ENCODE data around the gene ZNF865.

ZNF865 gene

GRCh38 chr19:55632463-55632834 is 27.0 kb downstream of the ZNF865 start:
- no peak overlapping the region for H3K4me3 ChIP-seq (ENCODE audit: low read length)
- peak; percentile 77 for DNase-seq (ENCODE audit: low read depth)
- peak; percentile 82 for TF ChIP-seq CTCF (conservative IDR thresholded peaks at IDR 0.05; ENCODE audit: low read depth, low read length)

GRCh38 chr19:55633861-55634260 is 28.4 kb downstream of the ZNF865 start:
- DNase-seq (ENCODE audit: low read depth), result no peak
- no peak overlapping the region for H3K4me3 ChIP-seq (ENCODE audit: low read length)
- TF ChIP-seq CTCF (conservative IDR thresholded peaks at IDR 0.05; ENCODE audit: low read depth, low read length), result no peak

- no peak for TF ChIP-seq CTCF (conservative IDR thresholded peaks at IDR 0.05; ENCODE audit: low read depth, low read length)
- DNase-seq (ENCODE audit: low read depth), result no peak
- H3K4me3 ChIP-seq (ENCODE audit: low read length), result peak overlapping the region; percentile 99
These were observed 29.9 kb downstream of the ZNF865 start for GRCh38 chr19:55635334-55635717.

- peak overlapping the region; percentile 99 for H3K4me3 ChIP-seq (ENCODE audit: low read length)
- no peak for DNase-seq (ENCODE audit: low read depth)
- no peak for TF ChIP-seq CTCF (conservative IDR thresholded peaks at IDR 0.05; ENCODE audit: low read depth, low read length)
These were observed 30.5 kb downstream of the ZNF865 start for GRCh38 chr19:55635856-55636440.

GRCh38 chr19:55636723-55637122 is 31.3 kb downstream of the ZNF865 start:
- DNase-seq (ENCODE audit: low read depth), result no peak
- no peak overlapping the region for H3K4me3 ChIP-seq (ENCODE audit: low read length)
- no peak for TF ChIP-seq CTCF (conservative IDR thresholded peaks at IDR 0.05; ENCODE audit: low read depth, low read length)

- DNase-seq (ENCODE audit: low read depth), result no peak
- H3K4me3 ChIP-seq (ENCODE audit: low read length), result no peak overlapping the region
- no peak for TF ChIP-seq CTCF (conservative IDR thresholded peaks at IDR 0.05; ENCODE audit: low read depth, low read length)
These were observed 32.1 kb downstream of the ZNF865 start for GRCh38 chr19:55637534-55637933.

GRCh38 chr19:55638864-55639359 is 33.5 kb downstream of the ZNF865 start:
- DNase-seq (ENCODE audit: low read depth), result no peak
- H3K4me3 ChIP-seq (ENCODE audit: low read length), result no peak overlapping the region
- TF ChIP-seq CTCF (conservative IDR thresholded peaks at IDR 0.05; ENCODE audit: low read depth, low read length), result peak; percentile 56

Measured in retinal pigment epithelial cell (primary cell).